HCT116 (cell line): ENCODE results near the gene NAALADL2.

ENCODE experiments used
- CTCF ChIP-seq, 3 experiments: fragments of 200-600 bp in 1 of 3; sonication (generic) in 1 of 3; IDR thresholded peaks in 2 of 3; conservative IDR thresholded peaks in 1 of 3; 2 replicates each; pipeline ENCODE4 v1.5.1; 2012 to 2017; ENCODE audit warnings: low read depth in 2 of 3, low read length in 2 of 3, antibody characterized with exemption in 1 of 3, borderline replicate concordance in 1 of 3, control low read depth in 1 of 3, mild to moderate bottlenecking in 1 of 3, mixed read lengths in 1 of 3, mixed run types in 1 of 3, moderate library complexity in 1 of 3; ENCODE audit not compliant: insufficient read depth in 1 of 3
- ELF1 ChIP-seq: IDR thresholded peaks from 2 replicates; pipeline ENCODE4 v1.6.1; 2012; ENCODE audit warnings: low read depth, borderline replicate concordance
- FOSL1 ChIP-seq: IDR thresholded peaks from 2 replicates; pipeline ENCODE4 v1.6.1; 2012; ENCODE audit warnings: low read depth
- JUND ChIP-seq: IDR thresholded peaks from 2 replicates; pipeline ENCODE4 v1.6.1; 2012
- POLR2A ChIP-seq: IDR thresholded peaks from 2 replicates; pipeline ENCODE4 v1.7.0; 2011; ENCODE audit warnings: borderline replicate concordance; ENCODE audit not compliant: insufficient read depth, insufficient read length; ENCODE audit errors: extremely low read depth
- POLR2AphosphoS5 ChIP-seq: IDR thresholded peaks from 2 replicates; pipeline ENCODE4 v1.6.1; 2011; ENCODE audit warnings: mild to moderate bottlenecking, low read depth, low read length, moderate library complexity
- REST ChIP-seq: IDR thresholded peaks from 2 replicates; pipeline ENCODE4 v1.6.1; 2012; ENCODE audit warnings: low read depth
- SRF ChIP-seq: IDR thresholded peaks from 2 replicates; pipeline ENCODE4 v1.6.1; 2012; ENCODE audit warnings: low read depth
- TCF7L2 ChIP-seq: IDR thresholded peaks from 2 replicates; pipeline ENCODE4 v1.7.0; 2011; ENCODE audit warnings: borderline replicate concordance, inconsistent platforms; ENCODE audit not compliant: insufficient read depth, insufficient read length; ENCODE audit errors: extremely low read depth
- YY1 ChIP-seq: IDR thresholded peaks from 2 replicates; pipeline ENCODE4 v1.6.1; 2011; ENCODE audit warnings: low read length, low read depth, moderate library complexity, mild to moderate bottlenecking; ENCODE audit not compliant: insufficient replicate concordance; ENCODE audit errors: extremely low read depth
- TF ChIP-seq, protein P1 (sequence below): IDR thresholded peaks from 2 replicates; pipeline ENCODE4 v1.6.1; 2012
- TF ChIP-seq, protein P2 (sequence below): IDR thresholded peaks from 2 replicates; pipeline ENCODE4 v1.6.1; 2012

DNA sequence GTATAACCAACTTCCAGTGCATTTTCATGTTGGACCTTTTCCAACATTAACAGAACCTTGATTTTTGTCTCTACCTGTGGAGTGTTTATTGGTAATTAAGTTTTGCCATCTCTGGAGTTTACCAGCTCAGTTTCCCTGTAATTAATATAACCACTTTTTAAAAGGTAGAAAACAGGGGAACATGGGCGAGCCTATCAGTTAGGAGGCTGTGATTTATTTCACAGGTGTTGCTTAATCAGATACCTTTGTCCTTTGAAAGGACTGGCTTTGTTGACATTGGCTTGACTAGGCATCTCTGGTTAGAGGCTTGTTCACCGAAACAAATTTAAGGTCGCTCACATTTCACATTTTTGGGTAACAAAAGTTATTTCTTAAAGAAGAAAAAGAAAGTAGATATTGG lies 622 bp downstream of the NAALADL2 start:
- no peak for TF ChIP-seq TCF7L2
- TF ChIP-seq, protein P1, sequence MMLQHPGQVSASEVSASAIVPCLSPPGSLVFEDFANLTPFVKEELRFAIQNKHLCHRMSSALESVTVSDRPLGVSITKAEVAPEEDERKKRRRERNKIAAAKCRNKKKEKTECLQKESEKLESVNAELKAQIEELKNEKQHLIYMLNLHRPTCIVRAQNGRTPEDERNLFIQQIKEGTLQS: no peak
- TF ChIP-seq POLR2A: no peak
- TF ChIP-seq CTCF (IDR thresholded peaks at IDR 0.05 in 2 of 3, conservative IDR thresholded peaks at IDR 0.05 in 1 of 3; ENCODE audit: borderline replicate concordance in 1 of 3, insufficient read depth in 1 of 3, low read depth in 2 of 3, low read length in 2 of 3): no peak
- no peak for TF ChIP-seq POLR2AphosphoS5
- TF ChIP-seq YY1: no peak
- TF ChIP-seq ELF1: no peak
- TF ChIP-seq, protein P2, sequence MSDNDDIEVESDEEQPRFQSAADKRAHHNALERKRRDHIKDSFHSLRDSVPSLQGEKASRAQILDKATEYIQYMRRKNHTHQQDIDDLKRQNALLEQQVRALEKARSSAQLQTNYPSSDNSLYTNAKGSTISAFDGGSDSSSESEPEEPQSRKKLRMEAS: no peak
- TF ChIP-seq JUND: no peak
- TF ChIP-seq SRF: no peak
- no peak for TF ChIP-seq REST
- no peak for TF ChIP-seq FOSL1
